K562 (cell line): ENCODE data around the gene ARMH1. TPM values are rescaled to one million over a fixed set of nuclear protein-coding genes. Genes with fewer than 3 reads are reported as not detected.

ENCODE experiments used
- EGR1 ChIP-seq: fragments of 450-650 bp; conservative IDR thresholded peaks from 2 replicates; pipeline ENCODE4 v1.6.1; 2017; ENCODE audit warnings: mild to moderate bottlenecking
- MAZ ChIP-seq, 2 experiments: fragments of 450-650 bp in 1 of 2; sonication (generic) in 1 of 2; formaldehyde crosslinking; IDR thresholded peaks in 1 of 2; conservative IDR thresholded peaks in 1 of 2; 2 replicates each; pipeline versions ENCODE4 v1.4.0 to v1.5.0; 2020; ENCODE audit warnings: mild to moderate bottlenecking in 1 of 2, missing genetic modification reagents in 1 of 2
- MEF2A ChIP-seq: IDR thresholded peaks from 2 replicates; pipeline ENCODE4 v1.6.1; 2011; ENCODE audit warnings: low read depth, mild to moderate bottlenecking, low read length, moderate library complexity; ENCODE audit not compliant: control insufficient read depth
- MEIS2 ChIP-seq: fragments of 450-650 bp; IDR thresholded peaks from 2 replicates; pipeline ENCODE4 v1.6.1; 2014; ENCODE audit warnings: mild to moderate bottlenecking; ENCODE audit not compliant: partially characterized antibody
- MTA1 ChIP-seq: fragments of 450-650 bp; IDR thresholded peaks from 2 replicates; pipeline ENCODE4 v1.6.1; 2017; ENCODE audit warnings: borderline replicate concordance
- SRF ChIP-seq, 2 experiments: fragments of 250-450, 450-650 bp in 1 of 2; sonication (Bioruptor Pico) in 1 of 2; sonication (generic) in 1 of 2; formaldehyde crosslinking; IDR thresholded peaks; 2 replicates each; pipeline versions ENCODE4 v1.5.0 to v1.5.1; 2020 to 2022; ENCODE audit warnings: mild to moderate bottlenecking in 1 of 2, missing genetic modification reagents in 1 of 2
- TRIM24 ChIP-seq, 2 experiments: fragments of 450-650 bp; IDR thresholded peaks; 2 replicates each; pipeline ENCODE4 v1.6.1; 2016
- ZKSCAN8 ChIP-seq: fragments of 200-800 bp; sonication (Bioruptor generic); IDR thresholded peaks from 2 replicates; pipeline ENCODE4 v1.6.1; 2016; ENCODE audit warnings: missing genetic modification characterization, missing compliant biosample characterization
- ZNF589 ChIP-seq: fragments of 200-800 bp; sonication (Bioruptor generic); IDR thresholded peaks from 2 replicates; pipeline ENCODE4 v1.6.1; 2016; ENCODE audit warnings: low read depth, missing genetic modification characterization, missing compliant biosample characterization
- polyA plus RNA-seq, 8 experiments: library from polyadenylated mRNA; depleted of rRNA in 4 of 8; stranded (reverse) in 5 of 8; unstranded in 3 of 8; fragments of >200 nt; fragmentation: Nextera tagmentation in 2 of 8; fragmentation: Illumina TruSeq in 1 of 8; extraction: Ambion mirVana in 2 of 8; extraction: Trizol in 1 of 8; gene quantifications; 2 replicates each; pipeline versions ENCODE4 v1.2.1 to v1.2.3, GENCODE V29; 2011 to 2014; ENCODE audit warnings: inconsistent platforms in 1 of 8, missing spikeins in 1 of 8
- total RNA-seq, 7 experiments: library from RNA; depleted of rRNA in 6 of 7; stranded (reverse); fragments of >200 nt in 6 of 7; fragmentation: Illumina TruSeq in 2 of 7; extraction: Trizol in 2 of 7; gene quantifications; 2 replicates each; pipeline versions ENCODE4 v1.2.1 to v1.2.3, GENCODE V29; 2011 to 2021; ENCODE audit warnings: low replicate concordance in 1 of 7
- TF ChIP-seq, protein P1 (sequence below): sonication (generic); formaldehyde crosslinking; IDR thresholded peaks from 2 replicates; pipeline ENCODE4 v1.8.0; 2022; ENCODE audit warnings: mild to moderate bottlenecking, missing genetic modification reagents
- TF ChIP-seq, protein P2 (sequence below): fragments of 250-450 bp; sonication (Bioruptor Pico); IDR thresholded peaks from 2 replicates; pipeline ENCODE4 v1.4.0; 2020; ENCODE audit warnings: mild to moderate bottlenecking
- TF ChIP-seq, protein P3 (sequence below): fragments of 250-450 bp; sonication (Bioruptor Pico); IDR thresholded peaks from 2 replicates; pipeline ENCODE4 v1.8.0; 2022; ENCODE audit warnings: moderate library complexity, mild to moderate bottlenecking, inconsistent platforms
- TF ChIP-seq, protein P4 (sequence below): fragments of 150-350 bp; conservative IDR thresholded peaks from 2 replicates; pipeline ENCODE4 v1.6.1; 2014; ENCODE audit warnings: low read length
- TF ChIP-seq, protein P5 (sequence below), 2 experiments: IDR thresholded peaks in 1 of 2; conservative IDR thresholded peaks in 1 of 2; 2 replicates each; pipeline ENCODE4 v1.6.1; 2016; ENCODE audit warnings: low read depth in 2 of 2, mild to moderate bottlenecking in 1 of 2, missing compliant biosample characterization in 1 of 2, missing genetic modification characterization in 1 of 2, moderate library complexity in 1 of 2

Gene ARMH1
- total and polyA plus RNA-seq, 9 of the 15 experiments (the other 6 are each of a cell fraction or from before 2014, with no cell fraction given), result 0.41 TPM; not detected in 8

DNA sequence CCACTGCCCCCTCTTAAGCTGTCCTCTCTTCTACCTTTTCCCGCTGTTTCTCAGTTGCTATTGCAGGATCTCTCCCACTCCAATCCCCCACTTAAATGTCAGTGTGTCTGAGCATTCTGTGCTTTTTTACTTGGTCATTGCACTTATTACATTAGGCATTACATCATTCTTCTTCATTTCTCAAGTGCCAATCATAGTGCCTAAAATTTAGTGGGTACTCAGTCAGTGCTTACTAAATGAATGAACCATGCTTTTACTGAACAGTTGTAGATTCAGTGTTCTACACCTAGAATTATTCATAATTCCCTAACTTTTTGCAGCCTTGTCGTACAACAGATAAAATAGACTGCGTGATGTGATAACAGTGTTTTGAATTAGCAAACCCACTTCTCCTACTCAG, 19.4 kb downstream of the ARMH1 start (continued):
- peak; percentile 57 for TF ChIP-seq MEIS2
- peak; percentile 87 for TF ChIP-seq ZKSCAN8
- TF ChIP-seq MAZ (CRISPR knock-in tag; conservative IDR thresholded peaks at IDR 0.05 in 1 of 2, IDR thresholded peaks at IDR 0.05 in 1 of 2), result no peak
- TF ChIP-seq, protein P1, sequence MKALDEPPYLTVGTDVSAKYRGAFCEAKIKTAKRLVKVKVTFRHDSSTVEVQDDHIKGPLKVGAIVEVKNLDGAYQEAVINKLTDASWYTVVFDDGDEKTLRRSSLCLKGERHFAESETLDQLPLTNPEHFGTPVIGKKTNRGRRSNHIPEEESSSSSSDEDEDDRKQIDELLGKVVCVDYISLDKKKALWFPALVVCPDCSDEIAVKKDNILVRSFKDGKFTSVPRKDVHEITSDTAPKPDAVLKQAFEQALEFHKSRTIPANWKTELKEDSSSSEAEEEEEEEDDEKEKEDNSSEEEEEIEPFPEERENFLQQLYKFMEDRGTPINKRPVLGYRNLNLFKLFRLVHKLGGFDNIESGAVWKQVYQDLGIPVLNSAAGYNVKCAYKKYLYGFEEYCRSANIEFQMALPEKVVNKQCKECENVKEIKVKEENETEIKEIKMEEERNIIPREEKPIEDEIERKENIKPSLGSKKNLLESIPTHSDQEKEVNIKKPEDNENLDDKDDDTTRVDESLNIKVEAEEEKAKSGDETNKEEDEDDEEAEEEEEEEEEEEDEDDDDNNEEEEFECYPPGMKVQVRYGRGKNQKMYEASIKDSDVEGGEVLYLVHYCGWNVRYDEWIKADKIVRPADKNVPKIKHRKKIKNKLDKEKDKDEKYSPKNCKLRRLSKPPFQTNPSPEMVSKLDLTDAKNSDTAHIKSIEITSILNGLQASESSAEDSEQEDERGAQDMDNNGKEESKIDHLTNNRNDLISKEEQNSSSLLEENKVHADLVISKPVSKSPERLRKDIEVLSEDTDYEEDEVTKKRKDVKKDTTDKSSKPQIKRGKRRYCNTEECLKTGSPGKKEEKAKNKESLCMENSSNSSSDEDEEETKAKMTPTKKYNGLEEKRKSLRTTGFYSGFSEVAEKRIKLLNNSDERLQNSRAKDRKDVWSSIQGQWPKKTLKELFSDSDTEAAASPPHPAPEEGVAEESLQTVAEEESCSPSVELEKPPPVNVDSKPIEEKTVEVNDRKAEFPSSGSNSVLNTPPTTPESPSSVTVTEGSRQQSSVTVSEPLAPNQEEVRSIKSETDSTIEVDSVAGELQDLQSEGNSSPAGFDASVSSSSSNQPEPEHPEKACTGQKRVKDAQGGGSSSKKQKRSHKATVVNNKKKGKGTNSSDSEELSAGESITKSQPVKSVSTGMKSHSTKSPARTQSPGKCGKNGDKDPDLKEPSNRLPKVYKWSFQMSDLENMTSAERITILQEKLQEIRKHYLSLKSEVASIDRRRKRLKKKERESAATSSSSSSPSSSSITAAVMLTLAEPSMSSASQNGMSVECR (CRISPR knock-in tag), result no peak
- TF ChIP-seq, protein P2, sequence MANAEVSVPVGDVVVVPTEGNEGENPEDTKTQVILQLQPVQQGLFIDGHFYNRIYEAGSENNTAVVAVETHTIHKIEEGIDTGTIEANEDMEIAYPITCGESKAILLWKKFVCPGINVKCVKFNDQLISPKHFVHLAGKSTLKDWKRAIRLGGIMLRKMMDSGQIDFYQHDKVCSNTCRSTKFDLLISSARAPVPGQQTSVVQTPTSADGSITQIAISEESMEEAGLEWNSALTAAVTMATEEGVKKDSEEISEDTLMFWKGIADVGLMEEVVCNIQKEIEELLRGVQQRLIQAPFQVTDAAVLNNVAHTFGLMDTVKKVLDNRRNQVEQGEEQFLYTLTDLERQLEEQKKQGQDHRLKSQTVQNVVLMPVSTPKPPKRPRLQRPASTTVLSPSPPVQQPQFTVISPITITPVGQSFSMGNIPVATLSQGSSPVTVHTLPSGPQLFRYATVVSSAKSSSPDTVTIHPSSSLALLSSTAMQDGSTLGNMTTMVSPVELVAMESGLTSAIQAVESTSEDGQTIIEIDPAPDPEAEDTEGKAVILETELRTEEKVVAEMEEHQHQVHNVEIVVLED, result no peak
- TF ChIP-seq ZNF589 (CRISPR knock-in tag), result peak; percentile 60; the same call in 1 of the 2 replicates
- TF ChIP-seq, protein P3, sequence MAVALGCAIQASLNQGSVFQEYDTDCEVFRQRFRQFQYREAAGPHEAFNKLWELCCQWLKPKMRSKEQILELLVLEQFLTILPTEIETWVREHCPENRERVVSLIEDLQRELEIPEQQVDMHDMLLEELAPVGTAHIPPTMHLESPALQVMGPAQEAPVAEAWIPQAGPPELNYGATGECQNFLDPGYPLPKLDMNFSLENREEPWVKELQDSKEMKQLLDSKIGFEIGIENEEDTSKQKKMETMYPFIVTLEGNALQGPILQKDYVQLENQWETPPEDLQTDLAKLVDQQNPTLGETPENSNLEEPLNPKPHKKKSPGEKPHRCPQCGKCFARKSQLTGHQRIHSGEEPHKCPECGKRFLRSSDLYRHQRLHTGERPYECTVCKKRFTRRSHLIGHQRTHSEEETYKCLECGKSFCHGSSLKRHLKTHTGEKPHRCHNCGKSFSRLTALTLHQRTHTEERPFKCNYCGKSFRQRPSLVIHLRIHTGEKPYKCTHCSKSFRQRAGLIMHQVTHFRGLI (CRISPR knock-in tag), result no peak
- no peak for TF ChIP-seq MTA1
- TF ChIP-seq, protein P4, sequence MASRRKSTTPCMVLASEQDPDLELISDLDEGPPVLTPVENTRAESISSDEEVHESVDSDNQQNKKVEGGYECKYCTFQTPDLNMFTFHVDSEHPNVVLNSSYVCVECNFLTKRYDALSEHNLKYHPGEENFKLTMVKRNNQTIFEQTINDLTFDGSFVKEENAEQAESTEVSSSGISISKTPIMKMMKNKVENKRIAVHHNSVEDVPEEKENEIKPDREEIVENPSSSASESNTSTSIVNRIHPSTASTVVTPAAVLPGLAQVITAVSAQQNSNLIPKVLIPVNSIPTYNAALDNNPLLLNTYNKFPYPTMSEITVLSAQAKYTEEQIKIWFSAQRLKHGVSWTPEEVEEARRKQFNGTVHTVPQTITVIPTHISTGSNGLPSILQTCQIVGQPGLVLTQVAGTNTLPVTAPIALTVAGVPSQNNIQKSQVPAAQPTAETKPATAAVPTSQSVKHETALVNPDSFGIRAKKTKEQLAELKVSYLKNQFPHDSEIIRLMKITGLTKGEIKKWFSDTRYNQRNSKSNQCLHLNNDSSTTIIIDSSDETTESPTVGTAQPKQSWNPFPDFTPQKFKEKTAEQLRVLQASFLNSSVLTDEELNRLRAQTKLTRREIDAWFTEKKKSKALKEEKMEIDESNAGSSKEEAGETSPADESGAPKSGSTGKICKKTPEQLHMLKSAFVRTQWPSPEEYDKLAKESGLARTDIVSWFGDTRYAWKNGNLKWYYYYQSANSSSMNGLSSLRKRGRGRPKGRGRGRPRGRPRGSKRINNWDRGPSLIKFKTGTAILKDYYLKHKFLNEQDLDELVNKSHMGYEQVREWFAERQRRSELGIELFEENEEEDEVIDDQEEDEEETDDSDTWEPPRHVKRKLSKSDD, result no peak
- TF ChIP-seq, protein P5, sequence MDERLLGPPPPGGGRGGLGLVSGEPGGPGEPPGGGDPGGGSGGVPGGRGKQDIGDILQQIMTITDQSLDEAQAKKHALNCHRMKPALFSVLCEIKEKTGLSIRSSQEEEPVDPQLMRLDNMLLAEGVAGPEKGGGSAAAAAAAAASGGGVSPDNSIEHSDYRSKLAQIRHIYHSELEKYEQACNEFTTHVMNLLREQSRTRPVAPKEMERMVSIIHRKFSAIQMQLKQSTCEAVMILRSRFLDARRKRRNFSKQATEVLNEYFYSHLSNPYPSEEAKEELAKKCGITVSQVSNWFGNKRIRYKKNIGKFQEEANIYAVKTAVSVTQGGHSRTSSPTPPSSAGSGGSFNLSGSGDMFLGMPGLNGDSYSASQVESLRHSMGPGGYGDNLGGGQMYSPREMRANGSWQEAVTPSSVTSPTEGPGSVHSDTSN (CRISPR knock-in tag; IDR thresholded peaks at IDR 0.05; ENCODE audit: low read depth), result no peak
- TF ChIP-seq, protein P5 (tag; conservative IDR thresholded peaks at IDR 0.05; ENCODE audit: low read depth), result peak; percentile 35; the same call in 1 of the 2 replicates
- TF ChIP-seq MEF2A, result no peak
- TF ChIP-seq SRF (CRISPR knock-in tag; IDR thresholded peaks at IDR 0.05), result no peak
- TF ChIP-seq EGR1, result no peak
- peak; percentile 87 to 91; a peak in 2 of 4 replicates for TF ChIP-seq TRIM24 (IDR thresholded peaks at IDR 0.05)
